Cardiac septum (tissue), 1 donor: ENCODE measurements around the gene CLDN15. TPM values are rescaled to one million over a fixed set of nuclear protein-coding genes. Genes with fewer than 3 reads are reported as not detected.
"Not testable (repeated sequence)": the region's sequence is repeated elsewhere in the genome, so short reads cannot be mapped to it uniquely, and the experiment has no call there.

Experiments used
- DNase-seq: peaks from one replicate; pipeline ENCODE4 v3.0.0-alpha.2; 2020; ENCODE audit warnings: low spot score
- intact Hi-C: fragments of 100-400 bp; cut with DNase I; formaldehyde crosslinking; loops from one replicate; pipeline ENCODE4 v1.14.0; 2022
- total RNA-seq: library from RNA; stranded (reverse); fragmentation: NEBNext Ultra II Directional; extraction: Animal tissue kit (Norgen Biotek cat#: 25700); gene quantifications from one replicate; pipeline ENCODE4 v1.2.1, GENCODE V29; 2021
- donor health status: DM: no; HTN: no; CAD: no.

The CLDN15 gene
- total RNA-seq, 1 donor from 2014 or later: 2.6 TPM

DNA sequence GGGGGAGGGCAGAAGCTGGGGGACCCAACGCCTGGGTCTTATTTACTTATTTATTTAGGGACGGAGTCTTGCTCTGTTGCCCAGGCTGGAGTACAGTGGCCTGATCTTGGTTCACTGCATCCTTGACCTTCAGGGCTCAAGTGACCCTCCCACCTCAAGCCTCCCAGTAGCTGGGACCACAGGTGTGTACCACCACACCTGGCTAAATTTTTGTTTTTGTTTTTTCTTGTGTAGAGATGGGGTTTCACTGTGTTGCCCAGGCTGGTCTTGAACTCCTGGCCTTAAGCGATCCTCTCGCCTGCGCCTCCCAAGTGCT lies 35.0 kb downstream of the CLDN15 start:
- DNase-seq: no peak
- intact Hi-C loops: no loop called here

DNA sequence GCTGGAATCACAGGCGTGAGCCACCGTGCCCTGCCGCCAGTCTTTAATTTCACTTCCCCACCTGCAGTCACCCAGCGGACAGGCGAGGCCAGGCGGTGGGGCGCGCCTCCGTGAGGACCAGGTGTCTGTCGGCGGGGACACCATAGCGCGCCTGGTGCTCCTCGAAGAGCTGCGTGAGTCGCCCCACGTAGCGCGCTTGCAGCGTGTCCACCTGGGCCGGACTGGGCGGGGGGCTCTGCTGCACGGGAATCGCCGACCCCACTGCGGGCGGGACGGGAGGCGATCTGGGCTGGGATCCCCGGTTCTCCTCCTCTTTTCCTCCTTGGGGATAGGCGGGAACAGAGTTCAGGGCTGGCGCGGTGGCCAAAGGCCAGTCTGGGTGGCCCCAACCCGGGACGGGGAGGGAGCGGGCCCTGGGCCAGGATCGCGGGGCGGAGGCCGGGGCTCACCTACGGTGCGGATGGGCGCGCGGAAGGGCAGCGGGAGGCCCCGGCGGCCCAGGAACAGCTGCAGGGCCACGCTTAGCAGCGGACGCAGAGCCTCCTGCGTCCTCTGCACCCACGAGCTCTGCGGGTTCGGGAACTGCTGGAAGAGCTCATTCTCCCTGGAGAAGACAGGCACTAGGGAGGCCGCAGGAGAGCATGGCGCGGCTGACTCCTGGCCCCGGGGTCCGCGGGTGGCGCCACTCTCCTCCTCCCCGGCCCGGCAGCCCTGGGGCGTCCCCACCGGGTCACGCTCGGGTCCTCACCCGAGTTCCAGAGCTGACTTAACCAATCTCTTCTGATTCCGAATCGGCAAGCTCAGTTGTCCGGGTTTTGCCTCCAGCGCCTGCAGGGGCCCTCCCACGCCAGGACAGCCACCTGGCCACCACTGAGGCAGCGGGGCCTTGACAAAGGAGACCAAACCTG lies 35.7 kb downstream of the CLDN15 start:
- DNase-seq: no peak
- intact Hi-C loops: no loop called here

DNA sequence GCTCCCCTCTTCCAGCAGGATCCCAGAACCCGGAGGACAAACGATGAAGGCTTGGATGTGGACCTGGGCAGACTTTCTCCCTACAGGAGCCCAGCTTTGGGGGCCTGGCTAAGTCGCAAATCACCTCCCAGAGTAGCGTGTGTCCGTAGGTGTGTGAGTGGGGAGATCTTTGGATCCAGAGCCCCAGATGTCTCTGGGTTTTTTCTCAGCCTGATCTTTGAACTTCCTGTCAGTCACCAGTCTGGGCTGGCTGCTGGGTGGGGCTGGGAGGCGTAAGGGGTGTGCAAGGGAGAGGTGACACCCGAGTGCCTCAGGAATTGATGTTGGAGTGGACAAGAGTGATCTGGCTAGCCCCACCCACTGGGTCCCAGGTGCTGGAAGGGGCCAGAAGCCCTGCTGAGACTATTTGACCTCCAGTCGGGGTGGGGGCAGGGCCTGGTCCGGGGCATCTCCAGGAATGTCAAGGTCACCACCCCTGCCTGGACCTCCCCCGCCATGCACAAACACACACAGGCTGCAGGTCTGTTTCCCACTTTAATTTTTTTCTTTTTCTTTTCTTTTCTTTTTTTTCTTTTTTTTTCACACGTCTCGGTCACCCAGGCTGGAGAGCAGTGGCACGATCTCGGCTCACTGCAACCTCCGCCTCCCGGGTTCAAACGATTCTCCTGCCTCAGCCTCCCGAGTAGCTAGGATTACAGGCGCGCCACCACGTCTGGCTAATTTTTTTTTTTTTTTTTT lies 36.6 kb downstream of the CLDN15 start, which contains the start of gene MOGAT3:
MOGAT3 (minus strand) TSS at position 175 of the 738 bp plus-strand sequence. CDS start 182 bp downstream, outside the sequence.
- intact Hi-C loops: no loop called here
- DNase-seq: no peak

DNA sequence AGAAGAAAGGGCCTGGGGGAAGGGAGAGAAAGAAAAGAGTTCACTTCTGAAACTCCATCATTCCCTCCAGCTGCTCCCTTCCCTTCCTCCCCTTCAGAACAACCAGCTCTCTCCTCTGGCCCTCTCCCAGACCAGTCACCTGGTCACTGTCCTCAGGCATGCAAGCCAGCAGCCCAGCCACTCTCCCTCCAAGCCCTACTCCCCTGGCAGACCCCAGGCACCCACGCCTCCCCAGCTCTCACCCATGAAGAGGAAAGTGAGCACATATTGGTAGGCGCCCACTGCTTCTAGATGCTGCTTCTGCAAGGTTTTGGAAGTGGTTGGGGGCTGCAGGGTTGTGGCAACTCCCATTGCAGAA lies 37.1 kb downstream of the CLDN15 start:
- no peak for DNase-seq
- intact Hi-C loops: no loop called here

DNA sequence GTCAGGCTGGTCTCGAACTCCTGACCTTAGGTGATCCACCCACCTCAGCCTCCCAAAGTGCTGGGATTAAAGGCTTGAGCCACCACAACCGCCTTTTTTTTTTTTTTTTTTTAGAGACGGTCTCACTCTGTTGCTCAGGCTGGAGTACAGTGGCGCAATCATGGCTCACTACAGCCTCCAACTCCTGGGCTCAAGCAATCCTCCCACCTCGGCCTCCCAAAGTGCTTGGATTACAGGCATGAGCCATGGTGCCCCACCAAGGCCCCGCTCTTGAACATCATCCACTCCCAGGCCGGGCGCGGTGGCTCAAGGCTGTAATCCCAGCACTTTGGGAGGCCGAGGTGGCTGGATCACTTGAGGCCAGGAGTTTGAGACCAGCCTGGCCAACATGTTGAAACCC lies 38.1 kb downstream of the CLDN15 start:
- intact Hi-C loops, DNase-seq: not testable (repeated sequence)

DNA sequence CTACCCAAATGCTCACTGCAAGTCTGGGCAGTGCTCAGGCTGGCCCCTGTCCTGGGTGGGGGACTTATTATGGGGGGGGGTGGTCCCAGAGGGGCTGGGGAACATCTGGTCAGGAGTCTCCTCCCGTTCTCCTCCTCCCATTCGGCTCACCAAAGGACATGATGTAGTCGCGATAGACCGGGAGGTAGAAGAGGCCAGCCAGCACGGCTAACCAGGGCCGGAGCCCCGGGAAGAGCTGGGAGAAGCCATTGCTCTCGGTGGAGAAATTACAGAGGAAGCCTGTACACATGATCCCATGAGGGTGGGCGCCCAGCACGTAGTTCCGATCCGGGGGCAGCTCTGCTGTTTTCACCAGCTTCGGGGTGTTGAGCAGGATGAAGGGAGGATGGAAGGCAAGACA lies 39.1 kb downstream of the CLDN15 start:
- DNase-seq: no peak
- intact Hi-C loops: no loop called here

DNA sequence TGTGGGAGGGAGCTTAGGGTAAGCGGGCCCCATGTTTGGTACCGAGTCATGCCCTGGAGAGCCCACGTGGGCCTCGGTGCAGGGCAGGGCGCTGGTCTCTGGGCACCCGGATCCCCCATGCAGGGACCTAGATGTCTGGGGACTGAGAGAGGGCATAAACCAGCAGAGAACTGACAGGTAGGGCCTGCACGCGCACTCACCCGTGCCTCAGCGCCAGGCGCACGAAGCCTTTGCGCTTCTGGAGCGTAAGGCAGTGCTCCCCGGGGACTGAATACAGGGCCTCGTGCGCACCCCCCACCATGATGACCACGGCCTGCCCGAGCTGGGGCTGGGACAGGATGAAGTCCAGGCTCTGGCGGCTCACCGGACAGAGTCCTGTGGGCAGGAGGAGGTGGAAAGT lies 39.6 kb downstream of the CLDN15 start:
- intact Hi-C loops: no loop called here
- no peak for DNase-seq

DNA sequence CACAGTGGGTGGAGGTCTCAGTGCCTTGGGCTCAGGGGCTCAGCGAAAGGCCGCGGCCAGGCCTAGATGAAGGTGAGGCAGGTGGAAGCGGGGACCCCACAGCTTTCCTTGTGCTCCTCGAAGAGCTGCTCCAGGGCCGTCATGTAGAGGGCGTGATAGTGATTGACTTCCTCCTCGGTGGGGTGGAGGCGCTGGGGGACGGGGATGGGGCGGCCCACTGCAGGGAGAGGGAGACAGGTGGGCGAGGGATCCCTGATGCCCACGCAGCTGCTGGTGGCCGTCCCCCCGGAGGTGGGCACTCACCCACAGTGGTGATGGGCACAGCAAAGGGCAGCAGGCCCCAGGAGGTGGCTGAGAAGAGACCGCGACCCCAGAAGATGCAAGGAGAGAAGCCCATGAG lies 41.7 kb downstream of the CLDN15 start:
- DNase-seq: no peak
- intact Hi-C loops: no loop called here

DNA sequence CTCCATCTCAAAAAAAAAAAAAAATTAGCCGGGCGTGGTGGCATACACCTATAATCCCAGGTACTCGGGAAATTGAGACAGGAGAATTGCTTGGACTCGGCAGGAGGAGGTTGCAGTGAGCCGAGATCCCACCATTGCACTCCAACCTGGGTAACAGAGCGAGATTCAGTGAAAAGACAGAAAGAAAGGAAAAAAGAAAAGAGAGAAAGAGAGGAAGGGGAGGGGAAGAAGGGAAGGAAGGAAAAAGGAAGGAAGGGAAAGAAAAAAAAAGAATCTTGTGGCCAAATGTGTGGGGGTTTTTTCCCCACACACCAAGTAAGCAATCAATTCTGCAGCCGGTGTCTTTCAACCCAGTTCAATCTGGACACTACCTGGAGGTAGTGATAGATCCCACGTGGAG lies 48.5 kb downstream of the CLDN15 start:
- DNase-seq: no peak
- intact Hi-C loops: no loop called here

DNA sequence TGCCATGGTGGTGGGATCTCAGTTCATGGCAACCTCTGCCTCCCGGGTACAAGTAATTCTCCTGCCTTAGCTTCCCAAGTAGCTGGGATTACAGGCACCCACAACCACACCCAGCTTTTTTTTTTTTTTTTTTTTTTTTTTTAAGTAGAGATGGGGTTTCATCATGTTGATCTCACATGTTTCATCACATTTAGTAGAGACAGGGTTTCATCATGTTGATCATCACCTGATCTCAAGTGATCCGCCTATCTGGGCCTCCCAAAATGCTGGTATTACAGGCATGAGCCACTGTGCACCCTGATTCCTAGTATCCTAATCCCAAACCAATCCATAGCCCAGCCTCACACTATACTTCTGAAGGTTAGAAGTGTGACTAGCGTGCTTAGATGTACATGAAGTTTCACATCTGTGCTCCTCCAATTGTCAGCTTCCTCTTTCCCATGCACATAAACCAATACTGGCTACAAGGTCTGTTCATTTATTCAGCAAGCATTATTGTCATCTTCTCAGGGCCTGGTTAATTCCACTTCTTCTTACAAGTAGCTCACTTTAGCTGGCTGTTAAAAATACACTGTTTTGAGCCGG lies 50.7 kb downstream of the CLDN15 start:
- intact Hi-C loops: no loop called here

DNA sequence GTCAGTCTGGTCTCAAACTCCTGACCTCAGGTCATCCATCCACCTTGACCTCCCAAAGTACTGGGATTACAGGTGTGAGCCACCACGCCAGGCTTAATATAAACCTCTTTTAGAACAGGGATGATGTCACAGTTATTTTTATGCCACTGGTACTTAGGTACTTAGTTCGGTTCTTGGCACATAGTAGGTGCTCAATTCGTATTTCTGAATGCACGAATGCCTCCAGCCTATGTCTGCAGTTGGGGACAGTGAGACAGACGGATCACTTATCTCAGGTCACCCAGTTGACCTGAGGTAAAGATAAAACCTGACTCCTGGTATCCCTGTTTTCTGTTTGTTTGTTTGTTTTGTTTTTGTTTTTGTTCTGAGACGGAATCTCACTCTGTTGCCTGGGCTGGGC lies 51.4 kb downstream of the CLDN15 start:
- intact Hi-C loops: no loop called here
- DNase-seq: no peak

More for the DNA sequence above, 50.7 kb downstream of the CLDN15 start:
- DNase-seq: no peak

DNA sequence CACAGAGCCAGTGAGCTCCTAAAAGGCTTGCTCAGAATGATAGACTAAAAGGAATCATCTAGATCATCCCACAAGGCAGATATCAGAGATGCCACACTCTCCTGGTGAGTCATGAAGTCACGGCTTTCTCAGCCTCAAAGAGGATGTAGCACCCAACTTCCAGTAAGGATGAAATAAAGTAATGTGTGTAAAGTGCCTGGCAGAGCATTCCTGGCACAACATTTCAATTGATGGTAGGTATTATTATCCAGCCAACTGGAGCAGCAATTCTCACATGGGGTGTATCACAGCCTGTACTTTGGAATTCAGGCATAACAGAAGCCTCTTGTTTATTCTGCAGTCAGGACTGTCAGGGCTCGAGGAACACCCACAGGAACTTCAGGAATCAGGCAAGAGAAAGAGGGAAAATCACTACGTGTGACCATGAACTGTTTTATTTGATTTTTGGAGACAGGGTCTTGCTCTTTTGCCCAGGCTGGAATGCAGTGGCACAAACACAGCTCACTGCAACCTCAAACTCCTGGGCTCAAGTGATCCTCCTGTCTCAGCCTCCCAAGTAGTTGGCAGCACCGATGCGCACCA lies 52.3 kb downstream of the CLDN15 start:
- DNase-seq: no peak
- intact Hi-C loops: no loop called here

Other genes with a start within 250 kb of the CLDN15 start
- not detected for gene MUC17, start 217.7 kb downstream of the CLDN15 start, total RNA-seq
- 16.6 TPM for gene TRIM56, start 152.3 kb downstream of the CLDN15 start, total RNA-seq
- 27.2 TPM for gene SERPINE1, start 110.7 kb downstream of the CLDN15 start, total RNA-seq
- gene AP1S1, start 83.3 kb downstream of the CLDN15 start, total RNA-seq: 12.1 TPM
- 0.08 TPM for gene VGF, start 72.2 kb downstream of the CLDN15 start, total RNA-seq
- gene NAT16, start 57.5 kb downstream of the CLDN15 start, total RNA-seq: not detected
- gene MOGAT3, start 36.8 kb downstream of the CLDN15 start, total RNA-seq: not detected
- gene PLOD3, start 20.2 kb downstream of the CLDN15 start, total RNA-seq: 43.9 TPM
- 50.1 TPM for gene ZNHIT1, start 19.6 kb downstream of the CLDN15 start, total RNA-seq
- gene FIS1, start 7.3 kb upstream of the CLDN15 start, total RNA-seq: 284 TPM
- gene IFT22, start 84.0 kb upstream of the CLDN15 start, total RNA-seq: 24.7 TPM
- not detected for gene COL26A1, start 125.1 kb upstream of the CLDN15 start, total RNA-seq